Stimulated activated CD8-positive, alpha-beta memory T cell treated with anti-CD3 and anti-CD28 coated beads, Interleukin-15, amount 100 ng/mL, for 24 hours (primary cell): ENCODE data around the gene GRK6.
"Not testable (repeated sequence)": the region's sequence is repeated elsewhere in the genome, so short reads cannot be mapped to it uniquely, and the experiment has no call there.

ENCODE experiments used
- DNase-seq: peaks from one replicate; pipeline ENCODE4 v3.0.0-alpha.2; 2020; ENCODE audit warnings: low read depth

Gene GRK6

GRCh38 chr5:177471610-177472356, 45.3 kb downstream of the GRK6 start:
- no peak for DNase-seq

GRCh38 chr5:177472460-177473442, 46.3 kb downstream of the GRK6 start:
- DNase-seq, result no peak

GRCh38 chr5:177473443-177474001, 47.0 kb downstream of the GRK6 start, which contains the start of gene DBN1:
Gene DBN1 (minus strand): TSS chr5:177473634. CDS start chr5:177473521, 113 bp downstream.
- no peak for DNase-seq

GRCh38 chr5:177474002-177474476, 47.6 kb downstream of the GRK6 start:
- DNase-seq, result no peak

- no peak for DNase-seq
Observed at GRCh38 chr5:177474846-177475562, 48.5 kb downstream of the GRK6 start.

DNA sequence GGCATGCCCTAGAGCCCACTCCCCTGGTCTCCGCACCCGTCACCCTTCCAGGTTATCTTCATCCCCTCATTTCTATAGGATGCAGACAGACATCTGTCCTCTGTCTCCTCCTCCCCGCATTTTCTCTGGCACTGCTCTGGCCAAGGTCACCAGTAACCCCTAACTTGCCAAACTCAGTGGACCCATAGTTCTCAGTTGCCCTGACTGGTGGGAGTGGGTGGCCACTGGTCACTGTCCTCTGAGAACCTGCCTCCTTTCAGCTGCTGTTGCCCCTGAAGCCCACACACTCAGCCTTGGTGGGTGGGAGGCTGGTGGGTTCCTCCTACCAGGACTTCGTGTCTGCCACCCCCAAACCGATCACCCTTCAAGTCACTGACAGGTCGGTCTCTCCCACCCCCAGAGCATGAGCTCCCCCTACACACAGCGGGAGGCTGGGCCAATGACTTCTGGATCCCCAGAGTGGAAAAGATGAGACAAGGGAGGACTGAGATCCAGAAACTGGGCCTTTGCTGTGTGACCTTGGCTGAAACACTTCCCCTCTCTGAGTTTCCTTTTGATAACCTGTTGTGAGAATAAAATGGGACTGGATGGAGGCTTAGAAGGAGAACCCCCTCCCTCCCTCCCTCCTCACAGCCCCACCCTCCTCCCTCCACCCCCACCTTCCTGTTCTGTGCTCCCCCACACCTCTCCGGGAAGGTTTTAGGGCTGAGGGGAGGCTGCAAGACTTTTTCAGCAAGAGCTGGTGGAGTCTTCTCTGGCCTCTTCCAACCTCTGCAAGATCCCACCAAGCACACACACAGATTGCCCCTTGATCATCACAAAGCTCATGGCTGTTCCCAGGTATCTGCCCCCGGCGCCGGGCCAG, 49.3 kb downstream of the GRK6 start:
- no peak for DNase-seq

- DNase-seq, result no peak
Observed at GRCh38 chr5:177476531-177477233, 50.2 kb downstream of the GRK6 start.

DNA sequence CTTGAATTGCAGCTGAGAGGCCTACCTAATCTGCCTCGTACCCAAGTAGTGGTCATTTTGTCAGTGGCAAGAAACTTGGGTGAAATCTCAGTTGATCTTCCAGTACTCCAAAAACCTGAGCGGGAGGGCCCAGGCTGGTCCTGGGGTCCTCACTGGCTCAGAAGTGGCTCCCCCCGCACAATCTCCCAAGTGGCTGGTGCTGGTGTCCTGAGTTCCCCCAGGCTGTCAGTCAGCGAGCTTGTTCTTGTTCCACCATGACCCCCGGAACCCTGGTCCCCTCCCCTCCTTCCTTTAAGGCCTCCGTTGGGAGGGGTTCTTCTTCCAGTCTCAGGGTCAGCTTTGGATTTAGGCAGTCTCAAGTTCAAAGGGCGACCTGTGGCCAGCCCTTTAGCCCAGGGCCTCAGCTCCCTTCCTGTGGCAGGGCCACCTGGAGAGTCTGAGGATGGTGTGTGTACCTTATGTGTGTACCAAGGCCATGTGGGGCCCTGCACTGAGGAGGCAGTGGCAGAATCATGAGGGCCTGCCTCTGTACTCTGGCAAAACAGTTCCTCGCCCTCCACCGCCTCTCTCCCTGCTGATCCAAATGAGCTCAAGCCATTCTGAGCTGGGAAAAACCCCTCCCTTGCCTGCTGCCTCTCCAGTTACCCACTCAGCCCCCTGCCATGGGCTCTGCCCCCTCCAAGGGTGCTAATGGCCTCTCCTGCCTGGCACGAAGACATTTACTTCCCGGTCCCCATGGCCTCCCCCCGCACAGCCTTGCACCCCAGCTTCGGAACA, 51.4 kb downstream of the GRK6 start:
- no peak for DNase-seq

- no peak for DNase-seq
Observed at GRCh38 chr5:177478711-177479646, 52.5 kb downstream of the GRK6 start.

- DNase-seq, result no peak
Observed at GRCh38 chr5:177479774-177480173, 53.3 kb downstream of the GRK6 start.

- DNase-seq, result no peak
Observed at GRCh38 chr5:177482359-177482795, 55.9 kb downstream of the GRK6 start.

- no peak for DNase-seq
Observed at GRCh38 chr5:177483042-177483441, 56.6 kb downstream of the GRK6 start.

GRCh38 chr5:177483994-177484901, 57.8 kb downstream of the GRK6 start:
- DNase-seq, result no peak

GRCh38 chr5:177484902-177485549, 58.5 kb downstream of the GRK6 start:
- DNase-seq, result no peak

- not testable (repeated sequence) for DNase-seq
Observed at GRCh38 chr5:177485753-177486152, 59.3 kb downstream of the GRK6 start.

DNA sequence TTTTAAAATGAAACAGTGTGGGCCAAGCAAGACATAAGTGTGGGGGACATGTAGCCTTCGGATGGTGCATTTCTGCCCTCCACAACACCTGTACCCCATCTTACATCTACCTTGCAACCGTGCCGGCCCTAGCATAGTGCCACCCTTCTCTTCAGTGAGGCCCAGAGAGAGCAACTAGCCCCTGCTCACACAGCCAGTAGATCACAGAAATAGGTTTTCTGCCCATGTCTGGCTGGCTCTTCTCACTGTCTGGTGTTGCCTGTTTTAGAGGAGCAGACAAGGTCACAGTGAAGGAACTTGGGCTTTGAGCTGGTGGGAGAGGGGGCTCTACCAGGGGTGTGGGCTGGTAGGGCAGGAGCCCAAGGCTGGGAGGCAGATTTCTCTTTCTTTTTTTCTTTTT, 59.8 kb downstream of the GRK6 start:
- DNase-seq, result no peak

DNA sequence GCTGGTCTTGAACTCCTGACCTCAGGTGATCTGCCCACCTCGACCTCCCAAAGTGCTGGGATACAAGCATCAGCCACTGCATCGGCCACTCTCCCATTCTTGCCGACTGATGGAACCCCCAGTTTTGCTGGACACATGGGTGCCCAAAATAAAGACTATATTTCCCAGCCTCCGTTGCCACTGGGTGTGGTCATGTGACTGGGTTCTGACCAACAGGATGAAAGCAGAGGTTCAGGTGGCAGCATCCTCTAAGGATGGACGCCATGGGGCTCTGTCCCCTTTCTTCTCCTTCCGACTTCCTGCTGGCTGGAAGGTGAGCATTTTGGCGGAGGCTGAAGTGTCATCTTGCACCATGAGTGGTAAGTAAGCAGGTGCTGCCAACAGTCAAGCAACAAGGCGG, 60.7 kb downstream of the GRK6 start:
- DNase-seq, result no peak
